NOMO-1 (cell line): ENCODE data around the gene SRGAP3.

Source experiments
- DNase-seq, 2 experiments: peaks; one replicate each; lab custom pipeline; 2025; ENCODE audit not compliant: unreplicated experiment in 2 of 2; lab: John Stamatoyannopoulos, UW

SRGAP3 gene

DNA sequence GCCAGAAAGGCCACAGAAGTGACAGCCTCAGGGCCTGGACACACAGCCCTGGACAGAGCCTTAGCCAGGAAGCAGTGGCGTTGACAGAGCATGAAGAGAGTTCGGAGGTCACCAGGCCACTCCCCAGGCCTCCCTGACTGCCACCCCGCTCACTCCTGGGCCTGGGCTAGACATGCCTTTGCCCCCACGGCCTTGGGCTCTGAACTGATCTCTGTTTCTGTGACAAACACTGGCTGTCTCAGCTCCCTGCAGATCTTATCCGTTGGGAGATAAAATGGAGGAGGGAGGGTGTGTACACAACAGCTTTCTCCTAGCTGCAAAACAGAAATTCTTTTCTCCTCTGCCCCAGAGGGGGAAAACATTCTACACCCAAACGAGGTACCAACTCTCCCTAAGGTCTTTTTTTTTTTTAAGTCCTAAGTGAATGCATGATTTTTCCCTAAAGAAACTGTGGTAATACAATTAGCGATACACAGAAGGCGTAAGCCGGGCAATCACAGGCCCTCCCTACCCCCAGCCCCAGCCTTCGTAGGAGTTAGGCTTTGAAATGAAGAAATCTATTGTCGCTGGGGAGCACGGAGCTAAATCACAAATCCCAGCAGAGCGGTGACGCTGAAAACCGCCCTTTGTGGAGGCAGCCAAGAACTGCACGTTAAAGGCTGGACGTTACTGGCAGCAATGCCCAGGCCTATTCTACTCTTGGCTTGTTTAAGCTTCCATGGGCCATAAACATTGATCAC, 45.0 kb downstream of the SRGAP3 start:
- no peak for DNase-seq

- DNase-seq = no peak
Measured at GRCh38 chr3:9203317-9203716, 46.1 kb downstream of the SRGAP3 start.

DNA sequence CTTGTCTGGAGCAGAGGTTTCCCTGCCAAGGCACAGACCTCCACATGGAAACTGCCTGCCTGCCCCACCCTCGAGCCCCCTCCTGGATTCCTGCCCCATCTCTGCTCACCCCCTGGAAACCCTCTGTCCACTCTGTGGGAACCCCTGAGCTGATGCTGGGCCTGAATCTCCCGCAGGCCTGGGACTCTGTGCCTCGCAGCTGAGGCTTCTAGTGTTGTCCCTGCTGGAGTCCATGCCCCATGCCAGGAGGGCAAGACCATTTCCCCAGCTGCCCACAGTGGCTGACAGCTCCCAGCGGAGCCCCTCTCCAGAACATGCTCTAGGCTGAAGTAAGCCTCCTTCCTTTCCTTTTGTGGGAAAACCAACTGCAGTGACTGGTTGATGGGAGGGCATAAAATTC, 46.9 kb downstream of the SRGAP3 start:
- DNase-seq = no peak

- no peak for DNase-seq
Measured at GRCh38 chr3:9201955-9202354, 47.5 kb downstream of the SRGAP3 start.

- no peak for DNase-seq
Measured at GRCh38 chr3:9201266-9201665, 48.2 kb downstream of the SRGAP3 start.

DNA sequence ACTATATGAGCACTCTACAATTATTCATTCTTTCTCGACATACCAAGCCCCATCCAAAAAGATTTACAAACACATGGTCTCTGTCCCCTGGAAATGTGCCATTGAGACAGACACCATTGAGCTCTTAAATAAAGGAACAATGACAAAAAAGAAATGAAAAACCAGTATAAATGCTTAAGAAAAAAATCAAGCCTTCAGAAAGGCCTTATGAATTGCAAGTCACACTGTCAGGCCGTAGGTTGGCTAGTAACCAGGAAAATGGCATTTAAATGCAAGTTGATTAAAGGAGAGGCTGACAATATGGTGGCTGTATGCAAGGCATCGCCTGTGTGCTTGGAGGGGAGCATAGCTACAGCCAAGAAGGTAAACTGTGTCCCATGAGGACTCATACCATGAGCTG, 49.7 kb downstream of the SRGAP3 start:
- DNase-seq = no peak

DNA sequence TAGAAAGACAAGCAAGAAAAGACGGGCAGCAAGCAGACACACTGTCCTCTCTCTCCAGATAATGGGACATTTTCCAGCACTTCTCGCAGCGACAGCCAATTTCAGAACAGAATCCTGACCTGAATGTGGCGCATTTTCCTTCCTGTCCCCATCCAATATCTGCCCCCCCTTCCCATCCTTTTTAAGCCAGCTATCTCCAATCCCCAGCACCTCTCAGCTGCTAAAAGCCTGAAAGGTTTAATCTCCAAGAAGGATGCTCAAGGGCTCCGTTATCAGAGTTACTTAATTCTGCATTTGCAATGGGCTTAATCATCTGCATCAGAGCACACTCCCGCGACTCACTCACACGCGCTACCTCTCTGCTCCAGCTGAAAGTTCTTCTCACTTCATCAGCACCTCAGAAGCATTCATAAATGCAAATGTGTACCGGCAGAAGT, 50.5 kb downstream of the SRGAP3 start:
- no peak for DNase-seq

DNA sequence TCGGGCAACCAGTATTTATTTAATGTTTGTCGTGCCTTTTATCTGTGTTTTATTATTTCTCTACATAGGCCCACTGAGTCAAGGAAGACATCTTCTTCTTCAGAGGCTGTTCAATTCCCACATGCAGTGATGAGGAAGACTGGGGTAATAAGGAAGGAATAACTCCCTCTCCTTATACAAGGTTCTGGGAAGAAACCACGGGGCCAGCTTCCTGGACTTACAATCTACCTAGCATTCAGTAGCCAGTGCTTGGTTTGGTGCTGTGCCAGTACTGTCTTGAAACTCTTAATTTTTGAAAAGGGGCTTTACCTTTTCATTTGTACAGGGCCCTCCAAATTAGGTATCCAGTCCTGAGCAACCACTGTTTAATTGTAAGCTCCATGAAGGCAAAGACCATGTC, 51.2 kb downstream of the SRGAP3 start:
- DNase-seq = no peak

DNA sequence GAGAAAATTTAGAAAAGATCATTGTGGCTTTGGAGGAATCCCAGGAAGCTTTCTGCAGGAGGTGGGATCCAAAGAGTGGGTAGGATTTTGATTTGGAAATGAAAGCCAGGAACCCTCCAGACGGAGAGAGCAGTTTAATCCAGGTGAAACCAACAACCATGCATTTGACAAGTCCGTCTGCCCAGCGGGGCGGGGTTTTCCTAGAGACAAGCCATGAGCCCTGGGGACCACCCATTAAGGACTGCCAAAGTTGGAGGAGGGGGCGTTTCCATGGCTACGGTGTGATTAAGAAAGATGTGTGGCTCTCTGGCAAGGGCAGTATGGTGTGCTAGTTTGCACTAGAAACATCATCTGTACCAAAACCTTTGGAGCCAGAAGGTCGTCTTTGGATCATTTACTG, 53.4 kb downstream of the SRGAP3 start:
- no peak for DNase-seq

GRCh38 chr3:9195390-9195789, 54.1 kb downstream of the SRGAP3 start:
- no peak for DNase-seq

DNA sequence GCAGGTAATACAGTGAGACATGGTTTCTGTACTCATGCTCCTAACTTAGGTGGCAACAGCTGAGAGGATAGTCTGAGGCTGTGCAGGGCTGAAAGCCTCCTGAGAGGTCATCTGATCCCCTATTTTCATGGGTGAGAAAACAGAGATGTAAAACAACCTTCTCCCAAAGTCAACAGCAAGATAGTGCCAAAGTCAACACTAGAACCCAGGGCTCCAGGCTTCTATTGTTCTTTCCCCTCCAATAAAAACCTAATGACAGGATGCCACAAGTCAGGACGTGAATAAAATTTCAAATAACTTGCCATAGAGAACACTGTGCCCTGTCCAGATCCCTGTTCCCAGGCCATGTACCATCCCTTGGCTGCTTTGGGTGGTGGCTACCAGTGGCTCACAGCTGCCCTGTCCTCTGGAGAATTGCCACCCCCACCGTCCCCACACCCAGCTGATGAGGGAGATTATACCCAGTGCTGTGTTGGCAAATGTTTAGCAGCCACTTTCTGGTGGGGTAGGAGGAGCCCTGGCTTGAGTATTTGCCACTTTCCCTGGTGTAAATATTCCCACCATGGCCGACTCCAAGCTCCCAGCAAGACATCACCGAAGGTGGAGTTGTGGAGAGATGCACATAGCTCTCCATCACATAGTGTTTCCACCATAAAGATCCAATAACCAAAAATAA, 54.8 kb downstream of the SRGAP3 start:
- no peak for DNase-seq

GRCh38 chr3:9193633-9194195, 55.7 kb downstream of the SRGAP3 start:
- DNase-seq = no peak

DNA sequence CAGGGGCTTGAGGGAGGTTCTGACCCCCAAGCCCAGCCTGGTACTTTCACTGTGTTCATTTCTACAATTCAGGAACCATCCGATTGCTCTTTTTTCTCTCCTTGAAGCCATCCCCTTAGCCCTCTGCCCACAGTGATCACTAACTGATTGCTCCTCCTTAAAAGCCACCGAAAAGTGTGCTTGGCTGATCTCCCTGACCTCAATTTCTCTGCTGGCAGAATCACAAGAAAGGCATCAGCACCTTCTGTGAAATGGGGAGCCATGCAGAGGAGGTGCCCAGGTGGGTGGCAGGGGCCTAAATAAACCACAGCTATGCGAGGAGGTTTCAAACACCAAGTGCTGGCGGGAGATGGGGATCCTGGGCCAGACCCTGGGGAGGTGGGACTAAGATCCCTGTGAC, 56.2 kb downstream of the SRGAP3 start:
- no peak for DNase-seq

- DNase-seq = no peak
Measured at GRCh38 chr3:9192248-9193025, 57.0 kb downstream of the SRGAP3 start.

- DNase-seq = no peak
Measured at GRCh38 chr3:9190276-9190675, 59.2 kb downstream of the SRGAP3 start.

- no peak for DNase-seq
Measured at GRCh38 chr3:9188583-9188982, 60.9 kb downstream of the SRGAP3 start.

DNA sequence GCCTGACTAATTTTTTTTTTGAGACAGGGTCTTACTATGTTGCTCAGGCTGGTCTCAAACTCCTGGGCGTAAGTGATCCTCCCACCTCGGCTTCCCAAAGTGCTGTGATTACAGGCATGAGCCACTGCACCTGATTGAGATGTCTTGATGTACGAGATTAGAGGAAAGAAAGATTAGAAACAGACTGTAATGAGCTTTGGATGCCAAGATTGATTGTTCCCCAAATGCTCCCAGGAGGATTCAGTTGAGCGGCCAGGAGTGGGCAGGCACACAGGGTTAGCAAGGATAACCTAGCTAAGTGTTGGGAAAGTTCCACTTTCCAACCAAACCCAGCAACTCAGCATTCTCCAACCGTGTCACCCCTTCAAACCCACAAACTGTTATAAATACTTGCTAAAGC, 63.7 kb downstream of the SRGAP3 start:
- no peak for DNase-seq

DNA sequence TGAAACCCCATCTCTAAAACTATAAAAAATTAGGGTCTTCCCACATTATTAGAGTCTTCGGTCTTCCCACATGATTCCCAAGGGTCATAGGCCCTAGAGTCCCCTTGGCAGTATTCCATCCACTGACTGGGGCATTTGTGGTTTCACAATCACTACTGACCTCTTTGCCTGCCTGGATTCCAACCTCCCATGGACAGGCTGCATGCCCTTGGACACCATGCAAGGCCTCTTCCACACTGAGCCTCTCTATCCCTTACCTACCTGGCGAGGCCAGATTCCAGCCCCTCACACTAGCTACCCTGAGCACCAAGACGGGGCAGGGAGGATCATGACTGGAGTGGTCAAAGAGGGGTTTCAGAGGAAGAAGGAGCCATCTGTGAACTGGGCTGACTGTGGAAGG, 64.4 kb downstream of the SRGAP3 start:
- DNase-seq = no peak

GRCh38 chr3:9184461-9184835, 65.0 kb downstream of the SRGAP3 start:
- DNase-seq = no peak

- DNase-seq = no peak
Measured at GRCh38 chr3:9183811-9184460, 65.5 kb downstream of the SRGAP3 start.

GRCh38 chr3:9183011-9183410, 66.4 kb downstream of the SRGAP3 start:
- no peak for DNase-seq
